PC-3 (cell line): ENCODE measurements around the gene UFSP1. TPM values are rescaled to one million over a fixed set of nuclear protein-coding genes. Genes with fewer than 3 reads are reported as not detected.
A peak's percentile ranks its signal among the peaks of the same experiment; 100 is the strongest.
"Not testable (repeated sequence)": the region's sequence is repeated elsewhere in the genome, so short reads cannot be mapped to it uniquely, and the experiment has no call there.

Experiments used
- ATAC-seq: fragments of 200-7000 bp; cut with Tn5 transposase; 2 replicates; pipeline ENCODE4 v1.9.1; 2020; ENCODE audit warnings: mild to moderate bottlenecking, moderate library complexity
- BruUV-seq: library from RNA; stranded (reverse); fragments of 400-500 nt; replicated peaks from 2 replicates; lab custom pipeline; 2021; lab: Mats Ljungman, UMichigan
- CTCF ChIA-PET: fragments of 300-600 bp; sonication (Branson Sonifier 250); formaldehyde crosslinking; loops from one replicate; lab custom pipeline; 2022; ENCODE audit warnings: antibody characterized with exemption; lab: Charles Lee
- POLR2A ChIA-PET: fragments of 300-600 bp; sonication (Branson Sonifier 250); formaldehyde crosslinking; loops from one replicate; lab custom pipeline; 2022; ENCODE audit warnings: antibody characterized with exemption; ENCODE audit not compliant: unreplicated experiment; lab: Charles Lee
- DNase-seq: peaks from one replicate; pipeline ENCODE4 v3.0.0-alpha.2; 2015
- H2AFZ ChIP-seq: fragments of 300-600 bp; sonication (generic); 2 replicates; pipeline ENCODE4 v1.6.0; 2016; ENCODE audit warnings: antibody characterized with exemption, low read length
- H3F3A ChIP-seq: fragments of 300-600 bp; sonication (generic); one replicate; pipeline ENCODE4 v1.6.0; 2017; ENCODE audit warnings: antibody characterized with exemption, low read length, control low read depth, mild to moderate bottlenecking; ENCODE audit not compliant: unreplicated experiment
- H3K27ac ChIP-seq: fragments of 300-600 bp; sonication (generic); 2 replicates; pipeline ENCODE4 v1.5.1; 2016; ENCODE audit warnings: mild to moderate bottlenecking, low read length
- H3K27me3 ChIP-seq: fragments of 300-600 bp; sonication (generic); 2 replicates; pipeline ENCODE4 v1.6.1; 2016; ENCODE audit warnings: low read length, mixed read lengths
- H3K36me3 ChIP-seq: fragments of 300-600 bp; sonication (generic); 2 replicates; pipeline ENCODE4 v1.6.1; 2016; ENCODE audit warnings: low read depth, mixed run types, low read length, mixed read lengths
- H3K4me1 ChIP-seq: fragments of 300-600 bp; sonication (generic); 2 replicates; pipeline ENCODE4 v1.5.1; 2016; ENCODE audit warnings: low read length; ENCODE audit not compliant: insufficient read depth
- H3K4me2 ChIP-seq: fragments of 300-600 bp; sonication (generic); 2 replicates; pipeline ENCODE4 v1.6.0; 2016; ENCODE audit warnings: low read length
- H3K4me3 ChIP-seq: fragments of 300-600 bp; sonication (generic); 2 replicates; pipeline ENCODE4 v1.5.1; 2016; ENCODE audit warnings: mild to moderate bottlenecking, low read length, mixed read lengths
- H3K79me2 ChIP-seq: fragments of 300-600 bp; sonication (generic); 2 replicates; pipeline ENCODE4 v1.6.1; 2017; ENCODE audit warnings: low read length, mixed read lengths
- H3K9ac ChIP-seq: fragments of 300-600 bp; sonication (generic); 2 replicates; pipeline ENCODE4 v1.6.0; 2016; ENCODE audit warnings: mild to moderate bottlenecking, low read length
- H3K9me2 ChIP-seq: fragments of 300-600 bp; sonication (generic); replicated peaks from 2 replicates; pipeline ENCODE4 v1.6.1; 2016; ENCODE audit warnings: mixed run types, low read length, mixed read lengths
- H3K9me3 ChIP-seq: fragments of 300-600 bp; sonication (generic); 2 replicates; pipeline ENCODE4 v1.6.1; 2016; ENCODE audit warnings: low read length, mixed read lengths
- H4K20me1 ChIP-seq: fragments of 300-600 bp; sonication (generic); 2 replicates; pipeline ENCODE4 v1.6.1; 2016; ENCODE audit warnings: low read length, mixed read lengths
- CTCF ChIP-seq: fragments of 300-600 bp; sonication (generic); conservative IDR thresholded peaks from 2 replicates; pipeline ENCODE4 v1.5.1; 2017; ENCODE audit warnings: antibody characterized with exemption, low read depth, mild to moderate bottlenecking, low read length
- EZH2 ChIP-seq: fragments of 300-600 bp; sonication (generic); IDR thresholded peaks from one replicate; pipeline ENCODE4 v1.6.1; 2017; ENCODE audit warnings: antibody characterized with exemption, mild to moderate bottlenecking, low read length; ENCODE audit not compliant: unreplicated experiment
- EZH2phosphoT487 ChIP-seq: fragments of 300-600 bp; sonication (generic); IDR thresholded peaks from 2 replicates; pipeline ENCODE4 v1.6.1; 2018; ENCODE audit warnings: mild to moderate bottlenecking, antibody characterized with exemption, low read length, borderline replicate concordance
- intact Hi-C: fragments of 100-400 bp; cut with micrococcal nuclease; formaldehyde crosslinking; loops from 2 replicates; pipeline ENCODE4 v1.9.0; 2023
- total RNA-seq: library from RNA; depleted of rRNA; stranded (reverse); fragments of >200 nt; gene quantifications from 2 replicates; pipeline ENCODE4 v1.2.3, GENCODE V29; 2014

UFSP1 gene
- total RNA-seq, 1 experiment from 2014 or later = 10.5 TPM

DNA sequence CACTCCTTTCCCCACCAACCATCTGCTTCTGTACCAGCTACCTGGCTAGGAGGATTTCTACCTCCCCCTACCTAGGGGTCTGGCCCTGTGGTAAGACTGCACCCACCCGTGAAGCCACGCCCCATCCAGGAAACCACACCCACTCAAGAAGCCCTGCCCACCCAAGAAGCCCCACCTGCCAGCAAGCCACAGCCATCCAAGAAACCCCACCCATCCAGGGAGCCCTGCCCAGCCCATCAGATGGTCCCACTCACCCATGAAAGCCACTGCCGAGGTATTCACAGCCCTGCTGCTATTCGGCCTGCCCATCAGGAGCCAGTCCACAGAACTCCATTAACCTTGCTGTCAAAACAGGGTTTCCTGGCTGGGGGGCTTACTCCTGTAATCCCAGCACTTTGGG, 44.2 kb upstream of the UFSP1 start:
- Histone ChIP-seq H3F3A (no peaks in the 10 kb centered on the region), H3K4me2 (no peak overlapping the region), H3K27ac (no peak overlapping the region), H2AFZ (no peak overlapping the region), H3K79me2 (no peaks in the 10 kb centered on the region), H4K20me1 (no peaks in the 10 kb centered on the region), H3K9me2 (no peaks in the 10 kb centered on the region), H3K27me3 (no peaks in the 10 kb centered on the region), H3K36me3 (no peaks in the 10 kb centered on the region), H3K4me1 (peaks cover 21% of the 10 kb centered on the region), H3K9ac (no peak overlapping the region), H3K4me3 (no peak overlapping the region), H3K9me3 (no peaks in the 10 kb centered on the region)
- no peak for DNase-seq
- no TSS peak for BruUV-seq
- no peak for TF ChIP-seq EZH2phosphoT487
- TF ChIP-seq CTCF = no peak
- no peak for TF ChIP-seq EZH2
- intact Hi-C loops = no loop called here
- POLR2A ChIA-PET = no interaction called here
- ATAC-seq = no peak
- CTCF ChIA-PET = no interaction called here

GRCh38 chr7:100929808-100930174, 40.3 kb upstream of the UFSP1 start:
- intact Hi-C loops = no loop called here
- no peak for ATAC-seq
- CTCF ChIA-PET = no interaction called here

GRCh38 chr7:100923616-100924015, 34.1 kb upstream of the UFSP1 start:
- CTCF ChIA-PET, DNase-seq, H3K4me2 ChIP-seq, H3K36me3 ChIP-seq, H3K79me2 ChIP-seq, H3K9me2 ChIP-seq, H2AFZ ChIP-seq, H3K4me3 ChIP-seq, H3K27ac ChIP-seq, intact Hi-C loops, H3K27me3 ChIP-seq, BruUV-seq, H3K4me1 ChIP-seq, H3K9ac ChIP-seq, H4K20me1 ChIP-seq, H3K9me3 ChIP-seq, POLR2A ChIA-PET, H3F3A ChIP-seq, ATAC-seq: not testable (repeated sequence)

More at GRCh38 chr7:100929808-100930174, 40.3 kb upstream of the UFSP1 start:
- Histone ChIP-seq H3K4me1 (peaks cover 21% of the 10 kb centered on the region), H3K9ac (no peak overlapping the region), H3F3A (no peaks in the 10 kb centered on the region), H3K79me2 (no peaks in the 10 kb centered on the region), H3K4me2 (peak overlapping the region; percentile 33), H3K9me2 (no peaks in the 10 kb centered on the region), H3K27me3 (no peaks in the 10 kb centered on the region), H3K36me3 (no peaks in the 10 kb centered on the region), H4K20me1 (no peaks in the 10 kb centered on the region), H3K4me3 (no peak overlapping the region), H2AFZ (no peak overlapping the region), H3K9me3 (no peaks in the 10 kb centered on the region), H3K27ac (no peak overlapping the region)
- DNase-seq = no peak
- no TSS peak for BruUV-seq
- POLR2A ChIA-PET = no interaction called here
- TF ChIP-seq CTCF (no peak), EZH2 (no peak), EZH2phosphoT487 (no peak)
